ENCODE measurements around the gene CDH3. TPM values are rescaled to one million over a fixed set of nuclear protein-coding genes. Genes with fewer than 3 reads are reported as not detected.
A peak's percentile ranks its signal among the peaks of the same experiment; 100 is the strongest.

Gene CDH3
- total RNA-seq, 1 donor from 2014 or later, result 1.1 TPM

GRCh38 chr16:68629351-68629910 is 15.7 kb upstream of the CDH3 start:
- Mint-ChIP-seq H3K27ac (ENCODE audit: unreplicated experiment) (no peak overlapping the region), H3K4me1 (ENCODE audit: low read depth) (peaks cover 7% of the 10 kb centered on the region), H3K4me3 (ENCODE audit: unreplicated experiment) (no peak overlapping the region), H3K36me3 (ENCODE audit: low read depth) (no peaks in the 10 kb centered on the region), H3K9me3 (ENCODE audit: low read depth) (no peaks in the 10 kb centered on the region), H3K27me3 (ENCODE audit: low read depth) (no peaks in the 10 kb centered on the region)
- DNase-seq (ENCODE audit: low spot score), result no peak
- TF ChIP-seq CTCF (IDR thresholded peaks at IDR 0.05), result no peak

- TF ChIP-seq CTCF (IDR thresholded peaks at IDR 0.05), result no peak
- Mint-ChIP-seq H3K36me3 (ENCODE audit: low read depth) (no peaks in the 10 kb centered on the region), H3K4me1 (ENCODE audit: low read depth) (peaks cover 17% of the 10 kb centered on the region), H3K27me3 (ENCODE audit: low read depth) (no peaks in the 10 kb centered on the region), H3K27ac (ENCODE audit: unreplicated experiment) (peak overlapping the region; percentile 9), H3K9me3 (ENCODE audit: low read depth) (no peaks in the 10 kb centered on the region), H3K4me3 (ENCODE audit: unreplicated experiment) (no peak overlapping the region)
- DNase-seq (ENCODE audit: low spot score), result no peak
Measured at GRCh38 chr16:68636064-68636560, 9.0 kb upstream of the CDH3 start.

- Mint-ChIP-seq H3K9me3 (ENCODE audit: low read depth) (no peaks in the 10 kb centered on the region), H3K36me3 (ENCODE audit: low read depth) (no peaks in the 10 kb centered on the region), H3K4me3 (ENCODE audit: unreplicated experiment) (no peak overlapping the region), H3K4me1 (ENCODE audit: low read depth) (peaks cover 18% of the 10 kb centered on the region), H3K27ac (ENCODE audit: unreplicated experiment) (no peak overlapping the region), H3K27me3 (ENCODE audit: low read depth) (no peaks in the 10 kb centered on the region)
- no peak for TF ChIP-seq CTCF (IDR thresholded peaks at IDR 0.05)
- no peak for DNase-seq (ENCODE audit: low spot score)
Measured at GRCh38 chr16:68636818-68637217, 8.3 kb upstream of the CDH3 start.

- H3K9me3 Mint-ChIP-seq (ENCODE audit: low read depth), result no peaks in the 10 kb centered on the region
- no peaks in the 10 kb centered on the region for H3K36me3 Mint-ChIP-seq (ENCODE audit: low read depth)
- no peak for DNase-seq (ENCODE audit: low spot score)
- no peak overlapping the region for H3K4me3 Mint-ChIP-seq (ENCODE audit: unreplicated experiment)
- H3K27ac Mint-ChIP-seq (ENCODE audit: unreplicated experiment), result peak overlapping the region; percentile 20
- H3K27me3 Mint-ChIP-seq (ENCODE audit: low read depth), result no peaks in the 10 kb centered on the region
- H3K4me1 Mint-ChIP-seq (ENCODE audit: low read depth), result peaks cover 28% of the 10 kb centered on the region
- TF ChIP-seq CTCF (IDR thresholded peaks at IDR 0.05), result no peak
Measured at GRCh38 chr16:68640972-68641371, 4.1 kb upstream of the CDH3 start.

- TF ChIP-seq CTCF (IDR thresholded peaks at IDR 0.05), result no peak
- H3K4me1 Mint-ChIP-seq (ENCODE audit: low read depth), result peaks cover 20% of the 10 kb centered on the region
- no peak overlapping the region for H3K27ac Mint-ChIP-seq (ENCODE audit: unreplicated experiment)
- no peak for DNase-seq (ENCODE audit: low spot score)
- peak overlapping the region; percentile 57 for H3K4me3 Mint-ChIP-seq (ENCODE audit: unreplicated experiment)
- H3K9me3 Mint-ChIP-seq (ENCODE audit: low read depth), result no peaks in the 10 kb centered on the region
- H3K36me3 Mint-ChIP-seq (ENCODE audit: low read depth), result no peaks in the 10 kb centered on the region
- H3K27me3 Mint-ChIP-seq (ENCODE audit: low read depth), result no peaks in the 10 kb centered on the region
Measured at GRCh38 chr16:68642047-68642435, 3.1 kb upstream of the CDH3 start.

All from chondrocyte (in vitro differentiated cells).